WERI-Rb-1 (cell line): ENCODE results near the gene JMJD7.

Experiments
- DNase-seq: peaks from one replicate; pipeline ENCODE4 v3.0.0-alpha.2; 2020
- H3K27ac ChIP-seq: fragments of 250-450 bp; sonication (Bioruptor Pico); 2 replicates; pipeline ENCODE4 v1.5.1; 2020; ENCODE audit warnings: mild to moderate bottlenecking, moderate library complexity
- H3K27me3 ChIP-seq: fragments of 250-450 bp; sonication (Bioruptor Pico); 2 replicates; pipeline ENCODE4 v1.5.1; 2021; ENCODE audit warnings: mild to moderate bottlenecking, low read depth, moderate library complexity; ENCODE audit not compliant: insufficient read depth, severe bottlenecking
- H3K36me3 ChIP-seq: fragments of 250-450 bp; sonication (Bioruptor Pico); 2 replicates; pipeline ENCODE4 v1.5.1; 2020; ENCODE audit warnings: mild to moderate bottlenecking, moderate library complexity
- H3K4me3 ChIP-seq: 2 replicates; pipeline ENCODE4 v1.5.1; 2011; ENCODE audit warnings: low read depth, mild to moderate bottlenecking, control low read depth, low read length
- H3K9me3 ChIP-seq: fragments of 250-450 bp; sonication (Bioruptor Pico); 2 replicates; pipeline ENCODE4 v1.5.1; 2021; ENCODE audit warnings: mild to moderate bottlenecking, moderate library complexity; ENCODE audit not compliant: severe bottlenecking
- CTCF ChIP-seq: IDR thresholded peaks from 2 replicates; pipeline ENCODE4 v1.5.1; 2011; ENCODE audit warnings: low read depth, mild to moderate bottlenecking, control low read depth, inconsistent platforms, low read length

JMJD7 gene

GRCh38 chr15:41869770-41870688 is 42.1 kb downstream of the JMJD7 start:
- Histone ChIP-seq H3K27ac (no peak overlapping the region), H3K9me3 (no peaks in the 10 kb centered on the region), H3K36me3 (no peaks in the 10 kb centered on the region), H3K4me3 (no peak overlapping the region), H3K27me3 (no peaks in the 10 kb centered on the region)
- no peak for TF ChIP-seq CTCF
- no peak for DNase-seq

GRCh38 chr15:41870689-41871081 is 42.8 kb downstream of the JMJD7 start:
- H3K9me3 ChIP-seq: no peaks in the 10 kb centered on the region
- no peak for DNase-seq
- H3K4me3 ChIP-seq: no peak overlapping the region
- H3K36me3 ChIP-seq: no peaks in the 10 kb centered on the region
- no peak overlapping the region for H3K27ac ChIP-seq
- H3K27me3 ChIP-seq: no peaks in the 10 kb centered on the region
- no peak for TF ChIP-seq CTCF

GRCh38 chr15:41871175-41871905 is 43.4 kb downstream of the JMJD7 start:
- Histone ChIP-seq H3K27me3 (no peaks in the 10 kb centered on the region), H3K36me3 (no peaks in the 10 kb centered on the region), H3K4me3 (no peak overlapping the region), H3K9me3 (no peaks in the 10 kb centered on the region), H3K27ac (no peak overlapping the region)
- no peak for DNase-seq
- TF ChIP-seq CTCF: no peak

- Histone ChIP-seq H3K36me3 (no peaks in the 10 kb centered on the region), H3K4me3 (no peak overlapping the region), H3K9me3 (no peaks in the 10 kb centered on the region), H3K27ac (no peak overlapping the region), H3K27me3 (no peaks in the 10 kb centered on the region)
- DNase-seq: no peak
- no peak for TF ChIP-seq CTCF
These were observed 44.4 kb downstream of the JMJD7 start for GRCh38 chr15:41872166-41872747.

GRCh38 chr15:41873711-41874110 is 45.8 kb downstream of the JMJD7 start:
- Histone ChIP-seq H3K9me3 (no peaks in the 10 kb centered on the region), H3K27ac (no peak overlapping the region), H3K27me3 (no peaks in the 10 kb centered on the region), H3K4me3 (no peak overlapping the region), H3K36me3 (no peaks in the 10 kb centered on the region)
- TF ChIP-seq CTCF: no peak
- DNase-seq: no peak
